H1 (cell line): ENCODE results near the gene C9orf50. TPM values are rescaled to one million over a fixed set of nuclear protein-coding genes. Genes with fewer than 3 reads are reported as not detected.
A peak's percentile ranks its signal among the peaks of the same experiment; 100 is the strongest.

Experiments
- CTCF ChIA-PET: fragments of 300-600 bp; sonication (Branson Sonifier 250); formaldehyde crosslinking; loops from one replicate; lab custom pipeline; 2021; ENCODE audit not compliant: partially characterized antibody; lab: Charles Lee
- POLR2A ChIA-PET: fragments of 300-600 bp; sonication (Branson Sonifier 250); formaldehyde crosslinking; loops from one replicate; lab custom pipeline; 2021; ENCODE audit warnings: inconsistent platforms; ENCODE audit not compliant: partially characterized antibody; lab: Charles Lee
- DNase-seq, 2 experiments: peaks; one replicate each; pipeline versions ENCODE4 v3.0.0 to v3.0.0-alpha.2; 2010 to 2022; ENCODE audit warnings: low spot score in 2 of 2, low read depth in 1 of 2, mixed read lengths in 1 of 2
- FAIRE-seq: peaks from 2 replicates; lab custom pipeline; 2011; peaks lifted over from hg19 to GRCh38; lab: Jason Lieb, UNC
- H2AFZ ChIP-seq: 2 replicates; pipeline ENCODE4 v1.8.1; 2012; ENCODE audit warnings: low read length, inconsistent platforms
- H2AK5ac ChIP-seq: 2 replicates; pipeline ENCODE4 v1.6.1; 2013; ENCODE audit warnings: low read depth, low read length
- H2BK120ac ChIP-seq: replicated peaks from 2 replicates; pipeline ENCODE3; 2013; ENCODE audit warnings: low read depth, low read length, inconsistent platforms
- H2BK12ac ChIP-seq: 2 replicates; pipeline ENCODE4 v1.6.1; 2013; ENCODE audit warnings: low read depth, low read length
- H2BK15ac ChIP-seq: 2 replicates; pipeline ENCODE4 v1.6.1; 2013; ENCODE audit warnings: low read length
- H2BK20ac ChIP-seq: 2 replicates; pipeline ENCODE4 v1.6.1; 2013; ENCODE audit warnings: low read length
- H2BK5ac ChIP-seq: 2 replicates; pipeline ENCODE4 v1.6.1; 2013; ENCODE audit warnings: low read depth, low read length
- H3K14ac ChIP-seq: 2 replicates; pipeline ENCODE4 v1.6.1; 2013; ENCODE audit warnings: inconsistent platforms; ENCODE audit not compliant: insufficient read length
- H3K18ac ChIP-seq: 2 replicates; pipeline ENCODE4 v1.6.1; 2013; ENCODE audit warnings: low read length; ENCODE audit errors: extremely low read depth
- H3K23ac ChIP-seq: 2 replicates; pipeline ENCODE4 v1.6.1; 2013; ENCODE audit warnings: inconsistent platforms; ENCODE audit not compliant: insufficient read length
- H3K23me2 ChIP-seq: 2 replicates; pipeline ENCODE4 v1.6.1; 2013; ENCODE audit warnings: low read depth, low read length
- H3K27ac ChIP-seq: 2 replicates; pipeline ENCODE4 v1.6.1; 2011; ENCODE audit warnings: low read depth, low read length, inconsistent platforms
- H3K27me3 ChIP-seq, 4 experiments: replicated peaks in 1 of 4; 1 replicate in 1 of 4; 2 replicates in 3 of 4; pipeline versions ENCODE4 v1.6.1 to v1.8.1; 2011 to 2013; ENCODE audit warnings: low read length in 3 of 4, mild to moderate bottlenecking in 3 of 4, inconsistent platforms in 2 of 4, mixed read lengths in 2 of 4, moderate library complexity in 1 of 4; ENCODE audit not compliant: control insufficient read depth in 3 of 4, insufficient read depth in 3 of 4; ENCODE audit errors: extremely low read depth in 1 of 4
- H3K36me3 ChIP-seq, 4 experiments: 2 replicates each; pipeline versions ENCODE4 v1.6.1 to v1.8.1; 2011 to 2013; ENCODE audit warnings: mild to moderate bottlenecking in 4 of 4, low read length in 3 of 4, moderate library complexity in 2 of 4, control low read depth in 1 of 4, inconsistent platforms in 1 of 4; ENCODE audit not compliant: insufficient read depth in 4 of 4, control insufficient read depth in 2 of 4
- H3K4ac ChIP-seq: replicated peaks from 2 replicates; pipeline ENCODE3; 2013; ENCODE audit warnings: low read length, low read depth, mixed read lengths, inconsistent platforms; ENCODE audit not compliant: insufficient read length
- H3K4me1 ChIP-seq, 4 experiments: replicated peaks in 1 of 4; 1 replicate in 1 of 4; 2 replicates in 3 of 4; pipeline versions ENCODE4 v1.6.1 to v1.8.1; 2011 to 2013; ENCODE audit warnings: low read length in 3 of 4, inconsistent platforms in 2 of 4, mixed read lengths in 1 of 4; ENCODE audit not compliant: insufficient read depth in 4 of 4, control insufficient read depth in 3 of 4
- H3K4me2 ChIP-seq, 2 experiments: 2 replicates each; pipeline versions ENCODE4 v1.6.1 to v1.8.1; 2011 to 2013; ENCODE audit warnings: low read depth in 2 of 2, low read length in 2 of 2, control low read depth in 1 of 2, inconsistent platforms in 1 of 2, mild to moderate bottlenecking in 1 of 2; ENCODE audit not compliant: insufficient read depth in 1 of 2
- H3K4me3 ChIP-seq, 4 experiments: fragments of 200-600, 300-600 bp in 1 of 4; sonication (generic), shearing (Covaris generic), sonication (Bioruptor Twin) in 1 of 4; 2 replicates each; pipeline versions ENCODE4 v1.5.1 to v1.8.1; 2011 to 2016; ENCODE audit warnings: low read length in 4 of 4, low read depth in 3 of 4, control low read depth in 2 of 4, inconsistent platforms in 2 of 4, mild to moderate bottlenecking in 2 of 4, mixed read lengths in 1 of 4, moderate library complexity in 1 of 4; ENCODE audit not compliant: insufficient read depth in 2 of 4; ENCODE audit errors: extremely low read depth in 1 of 4
- H3K56ac ChIP-seq: replicated peaks from 2 replicates; pipeline ENCODE3; 2013; ENCODE audit warnings: low read depth, mild to moderate bottlenecking, mixed read lengths, low read length, inconsistent platforms; ENCODE audit not compliant: insufficient read length
- H3K79me1 ChIP-seq: 2 replicates; pipeline ENCODE4 v1.6.1; 2013; ENCODE audit warnings: low read depth, low read length, control low read depth
- H3K79me2 ChIP-seq, 2 experiments: 2 replicates each; pipeline versions ENCODE4 v1.6.1 to v1.8.1; 2012 to 2013; ENCODE audit warnings: low read length in 2 of 2, mild to moderate bottlenecking in 2 of 2, inconsistent platforms in 1 of 2; ENCODE audit not compliant: insufficient read depth in 2 of 2, control insufficient read depth in 1 of 2
- H3K9ac ChIP-seq, 4 experiments: replicated peaks in 1 of 4; 1 replicate in 1 of 4; 2 replicates in 3 of 4; pipeline versions ENCODE4 v1.6.1 to v1.8.1; 2011 to 2013; ENCODE audit warnings: low read depth in 3 of 4, low read length in 3 of 4, control low read depth in 2 of 4, mild to moderate bottlenecking in 2 of 4, moderate library complexity in 2 of 4, inconsistent platforms in 1 of 4; ENCODE audit errors: extremely low read depth in 1 of 4
- H3K9me3 ChIP-seq, 2 experiments: 2 replicates each; pipeline versions ENCODE4 v1.6.1 to v1.8.1; 2012 to 2013; ENCODE audit warnings: mild to moderate bottlenecking in 2 of 2, moderate library complexity in 2 of 2, control low read depth in 1 of 2, inconsistent platforms in 1 of 2, low read depth in 1 of 2, low read length in 1 of 2, mixed read lengths in 1 of 2; ENCODE audit not compliant: insufficient read depth in 2 of 2
- H4K20me1 ChIP-seq, 2 experiments: replicated peaks in 1 of 2; 2 replicates each; pipeline versions ENCODE3 to v1.8.1; 2011 to 2013; ENCODE audit warnings: inconsistent platforms in 2 of 2, low read length in 2 of 2, mild to moderate bottlenecking in 1 of 2; ENCODE audit not compliant: insufficient read depth in 2 of 2, control insufficient read depth in 1 of 2
- H4K5ac ChIP-seq: 2 replicates; pipeline ENCODE4 v1.6.1; 2013; ENCODE audit warnings: low read length, low read depth, mixed read lengths, inconsistent platforms; ENCODE audit not compliant: insufficient read length
- H4K8ac ChIP-seq: 2 replicates; pipeline ENCODE4 v1.8.0; 2013; ENCODE audit warnings: mild to moderate bottlenecking, moderate library complexity, low read length, inconsistent platforms; ENCODE audit not compliant: insufficient read depth; ENCODE audit errors: extremely low read depth
- H4K91ac ChIP-seq: replicated peaks from 2 replicates; pipeline ENCODE3; 2013; ENCODE audit warnings: low read length, mixed read lengths, inconsistent platforms; ENCODE audit not compliant: insufficient read length
- BACH1 ChIP-seq: IDR thresholded peaks from 2 replicates; pipeline ENCODE4 v1.6.1; 2012; ENCODE audit warnings: low read length, improper control_type of control experiment
- CHD1 ChIP-seq: IDR thresholded peaks from 2 replicates; pipeline ENCODE4 v1.6.1; 2012; ENCODE audit warnings: low read depth, low read length, improper control_type of control experiment
- CHD2 ChIP-seq: IDR thresholded peaks from 2 replicates; pipeline ENCODE4 v1.6.1; 2012; ENCODE audit warnings: low read length, improper control_type of control experiment
- E2F6 ChIP-seq: IDR thresholded peaks from 2 replicates; pipeline ENCODE4 v1.6.1; 2012; ENCODE audit warnings: inconsistent platforms
- EGR1 ChIP-seq: IDR thresholded peaks from 2 replicates; pipeline ENCODE4 v1.6.1; 2011; ENCODE audit warnings: low read depth, low read length, borderline replicate concordance
- EP300 ChIP-seq, 2 experiments: IDR thresholded peaks; 1 replicate in 1 of 2; 2 replicates in 1 of 2; pipeline ENCODE4 v1.6.1; 2011 to 2012; ENCODE audit warnings: low read depth in 2 of 2, low read length in 2 of 2, mild to moderate bottlenecking in 2 of 2, borderline replicate concordance in 1 of 2, inconsistent platforms in 1 of 2, moderate library complexity in 1 of 2
- PHF8 ChIP-seq: fragments of 200-600 bp; sonication (generic); conservative IDR thresholded peaks from 2 replicates; pipeline ENCODE4 v1.7.1; 2012; ENCODE audit warnings: low read depth, mild to moderate bottlenecking, inconsistent platforms, low read length, moderate library complexity
- POLR2AphosphoS5 ChIP-seq: IDR thresholded peaks from 2 replicates; pipeline ENCODE4 v1.6.1; 2011; ENCODE audit warnings: low read depth, low read length
- RNF2 ChIP-seq: fragments of 200-900, 300-1000 bp; sonication (generic); IDR thresholded peaks from 2 replicates; pipeline ENCODE4 v1.7.1; 2016; ENCODE audit warnings: borderline replicate concordance, low read depth, mild to moderate bottlenecking, antibody characterized with exemption, low read length; ENCODE audit not compliant: poor library complexity, severe bottlenecking; ENCODE audit errors: missing control alignments
- SIN3A ChIP-seq, 2 experiments: IDR thresholded peaks in 1 of 2; conservative IDR thresholded peaks in 1 of 2; 2 replicates each; pipeline ENCODE4 v1.6.1; 2011 to 2012; ENCODE audit warnings: low read length in 2 of 2, improper control_type of control experiment in 1 of 2, low read depth in 1 of 2, mild to moderate bottlenecking in 1 of 2
- SRF ChIP-seq: IDR thresholded peaks from 2 replicates; pipeline ENCODE4 v1.6.1; 2011; ENCODE audit warnings: mild to moderate bottlenecking, low read depth, low read length, moderate library complexity
- TAF7 ChIP-seq: optimal IDR thresholded peaks from 2 replicates; pipeline ENCODE3; 2011; ENCODE audit warnings: low read depth, mild to moderate bottlenecking, inconsistent platforms, low read length, moderate library complexity, borderline replicate concordance
- WGBS, 2 experiments: shearing (Covaris generic) in 1 of 2; methylation state at CpG; one replicate each; pipeline versions ENCODE4 v1.1.6 to v1.1.7; 2013 to 2015; ENCODE audit warnings: low lambda C conversion rate in 2 of 2, mixed read lengths in 2 of 2, inconsistent platforms in 1 of 2, low coverage in 1 of 2, missing lambda C conversion rate in 1 of 2; ENCODE audit not compliant: insufficient replicate concordance in 2 of 2, insufficient coverage in 1 of 2, insufficient read length in 1 of 2; ENCODE audit errors: extremely low coverage in 1 of 2, missing lambda C conversion rate in 1 of 2; 5-methylcytosine and 5-hydroxymethylcytosine counted together
- polyA plus RNA-seq, 7 experiments: library from polyadenylated mRNA; depleted of rRNA in 3 of 7; stranded (reverse) in 5 of 7; unstranded in 2 of 7; fragments of >200 nt in 5 of 7; fragments of 200-250 nt in 2 of 7; gene quantifications; 1 replicate in 5 of 7; 2 replicates in 1 of 7; 4 replicates in 1 of 7; pipeline versions ENCODE4 v1.2.1 to v1.2.3, GENCODE V29; 2011 to 2013; ENCODE audit warnings: missing spikeins in 2 of 7, mixed read lengths in 2 of 7
- total RNA-seq: library from RNA; stranded (reverse); fragmentation: NEBNext Ultra II Directional; extraction: Animal tissue kit (Norgen Biotek cat#: 25700); gene quantifications from 2 replicates; pipeline ENCODE4 v1.2.1, GENCODE V29; 2021

Gene C9orf50
- total and polyA plus RNA-seq, 2 of the 8 experiments (the other 6 are each of a cell fraction or from before 2014, with no cell fraction given): not detected

- CTCF ChIA-PET: interaction anchor here (1.3 to 3.9 kb wide), 5 partner anchors 10 to 388 kb away, joined by 3 to 12 read pairs (median 6); no protein-coding TSS in a partner anchor
- TF ChIP-seq CHD2 (no peak), TAF7 (no peak), SIN3A (conservative IDR thresholded peaks at IDR 0.05 in 1 of 2, IDR thresholded peaks at IDR 0.05 in 1 of 2; ENCODE audit: low read depth in 1 of 2, low read length in 2 of 2) (no peak), EP300 (IDR thresholded peaks at IDR 0.05; ENCODE audit: borderline replicate concordance in 1 of 2, low read depth in 2 of 2, low read length in 2 of 2) (no peak), RNF2 (no peak), EGR1 (no peak), PHF8 (no peak), E2F6 (no peak), POLR2AphosphoS5 (no peak), CHD1 (no peak), BACH1 (no peak), SRF (no peak)
These were observed 58.4 kb downstream of the C9orf50 start for GRCh38 chr9:129562514-129562913.

More at GRCh38 chr9:129562514-129562913, 58.4 kb downstream of the C9orf50 start:
- peak overlapping the region; percentile 93; the same call in 1 of the 2 replicates for H3K18ac ChIP-seq
- H3K27me3 ChIP-seq: peaks cover 0 to 3% (median 0%) of the 10 kb centered on the region in 4 experiments; a peak in 1 of 7 replicates
- H3K56ac ChIP-seq: no peak overlapping the region
- no peak for DNase-seq
- no peak overlapping the region for H3K14ac ChIP-seq
- no peaks in the 10 kb centered on the region for H3K79me2 ChIP-seq
- POLR2A ChIA-PET: interaction anchor here (1.3 to 2.4 kb wide), 3 partner anchors 8 to 35 kb away, joined by 3 to 7 read pairs (median 6); no protein-coding TSS in a partner anchor
- peak overlapping the region; percentile 14; the same call in 1 of the 2 replicates for H2AK5ac ChIP-seq
- H3K23ac ChIP-seq: no peak overlapping the region
- no peak overlapping the region for H4K8ac ChIP-seq
- no peaks in the 10 kb centered on the region; the same call in 1 of the 2 replicates for H3K23me2 ChIP-seq
- 85% methylated on average over 12 of the region's 12 CpGs; no CpG with 5 or more reads in 1 of the 2 experiments for WGBS, 2 experiments
- no peaks in the 10 kb centered on the region for H4K20me1 ChIP-seq
- H2BK12ac ChIP-seq: peak overlapping the region; percentile 30; the same call in 1 of the 2 replicates
- no peak overlapping the region for H2BK120ac ChIP-seq
- H3K79me1 ChIP-seq: no peaks in the 10 kb centered on the region
- H4K5ac ChIP-seq: no peak overlapping the region
- peak overlapping the region; percentile 21 for H2BK15ac ChIP-seq
- no peak overlapping the region for H2AFZ ChIP-seq
- no peaks in the 10 kb centered on the region for H3K36me3 ChIP-seq
- H3K9me3 ChIP-seq: no peaks in the 10 kb centered on the region
- H2BK5ac ChIP-seq: 0 out of 2 replicates have a peak overlapping the region, but pooled peaks have one; percentile 4
- H3K27ac ChIP-seq: no peak overlapping the region
- H3K9ac ChIP-seq: no peak overlapping the region; a peak in 1 of 7 replicates
- H3K4ac ChIP-seq: no peak overlapping the region
- H3K4me3 ChIP-seq: no peak overlapping the region
- FAIRE-seq: no peak
- H2BK20ac ChIP-seq: 0 out of 2 replicates have a peak overlapping the region, but pooled peaks have one; percentile 11
- H4K91ac ChIP-seq: peak overlapping the region; percentile 92
- H3K4me2 ChIP-seq: no peak overlapping the region
- peaks cover 6 to 41% (median 31%) of the 10 kb centered on the region in 4 experiments for H3K4me1 ChIP-seq
